22Rv1 (cell line): ENCODE data around the gene CCDC188.

Experiments used
- ZFX ChIP-seq: fragments of 450-650 bp; IDR thresholded peaks from 2 replicates; pipeline ENCODE4 v1.6.1; 2017; ENCODE audit warnings: antibody characterized with exemption, borderline replicate concordance
- TF ChIP-seq, protein P1 (sequence below): fragments of 450-650 bp; IDR thresholded peaks from 2 replicates; pipeline ENCODE4 v1.5.1; 2017; ENCODE audit warnings: mild to moderate bottlenecking

DNA sequence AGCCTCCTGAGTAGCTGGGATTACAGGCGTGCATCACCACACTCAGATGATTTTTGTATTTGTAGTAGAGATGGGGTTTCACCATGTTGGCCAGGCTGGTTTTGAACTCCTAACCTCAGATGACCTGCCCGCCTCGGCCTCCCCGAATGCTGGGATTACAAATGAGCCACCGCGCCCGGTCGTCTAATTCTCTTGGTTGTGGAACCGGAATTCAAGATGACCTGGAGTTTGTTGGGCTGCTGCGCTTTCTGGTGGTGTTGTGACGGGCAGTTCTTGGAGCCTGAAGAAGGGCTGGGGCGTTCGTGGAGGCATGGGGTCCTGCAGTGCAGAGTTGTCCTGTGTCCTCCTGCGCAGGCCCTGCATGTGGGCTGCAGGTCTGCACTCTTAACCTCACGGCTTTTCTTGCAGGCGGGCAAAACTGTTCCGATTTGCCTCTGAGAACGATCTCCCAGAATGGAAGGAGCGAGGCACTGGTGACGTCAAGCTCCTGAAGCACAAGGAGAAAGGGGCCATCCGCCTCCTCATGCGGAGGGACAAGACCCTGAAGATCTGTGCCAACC, 28.9 kb downstream of the CCDC188 start:
- TF ChIP-seq, protein P1, sequence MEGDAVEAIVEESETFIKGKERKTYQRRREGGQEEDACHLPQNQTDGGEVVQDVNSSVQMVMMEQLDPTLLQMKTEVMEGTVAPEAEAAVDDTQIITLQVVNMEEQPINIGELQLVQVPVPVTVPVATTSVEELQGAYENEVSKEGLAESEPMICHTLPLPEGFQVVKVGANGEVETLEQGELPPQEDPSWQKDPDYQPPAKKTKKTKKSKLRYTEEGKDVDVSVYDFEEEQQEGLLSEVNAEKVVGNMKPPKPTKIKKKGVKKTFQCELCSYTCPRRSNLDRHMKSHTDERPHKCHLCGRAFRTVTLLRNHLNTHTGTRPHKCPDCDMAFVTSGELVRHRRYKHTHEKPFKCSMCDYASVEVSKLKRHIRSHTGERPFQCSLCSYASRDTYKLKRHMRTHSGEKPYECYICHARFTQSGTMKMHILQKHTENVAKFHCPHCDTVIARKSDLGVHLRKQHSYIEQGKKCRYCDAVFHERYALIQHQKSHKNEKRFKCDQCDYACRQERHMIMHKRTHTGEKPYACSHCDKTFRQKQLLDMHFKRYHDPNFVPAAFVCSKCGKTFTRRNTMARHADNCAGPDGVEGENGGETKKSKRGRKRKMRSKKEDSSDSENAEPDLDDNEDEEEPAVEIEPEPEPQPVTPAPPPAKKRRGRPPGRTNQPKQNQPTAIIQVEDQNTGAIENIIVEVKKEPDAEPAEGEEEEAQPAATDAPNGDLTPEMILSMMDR = no peak
- no peak for TF ChIP-seq ZFX
